ENCODE data around the gene OR5P2. TPM values are rescaled to one million over a fixed set of nuclear protein-coding genes. Genes with fewer than 3 reads are reported as not detected.

OR5P2 gene
- total RNA-seq, 1 experiment from 2014 or later = not detected

- no peak for DNase-seq
- Histone ChIP-seq H3K4me3 (no peak overlapping the region), H3K27ac (no peak overlapping the region), H3K4me1 (no peaks in the 10 kb centered on the region), H3K27me3 (no peaks in the 10 kb centered on the region), H3K36me3 (no peaks in the 10 kb centered on the region), H3K9me3 (replicated peaks) (no peaks in the 10 kb centered on the region)
Observed at GRCh38 chr11:7749456-7749855, 47.3 kb downstream of the OR5P2 start.

Other genes starting within 250 kb of the OR5P2 start
- gene CYB5R2, start 123.4 kb downstream of the OR5P2 start, total RNA-seq (2014; rRNA removed; shearing (Covaris generic)) = not detected in 2 replicates
- not detected in 2 replicates for gene OVCH2, start 90.5 kb downstream of the OR5P2 start, total RNA-seq (2014; rRNA removed; shearing (Covaris generic))
- not detected in 2 replicates for gene OR5P3, start 33.9 kb upstream of the OR5P2 start, total RNA-seq (2014; rRNA removed; shearing (Covaris generic))
- not detected in 2 replicates for gene OR10A6, start 134.3 kb upstream of the OR5P2 start, total RNA-seq (2014; rRNA removed; shearing (Covaris generic))
- not detected in 2 replicates for gene OR10A3, start 144.8 kb upstream of the OR5P2 start, total RNA-seq (2014; rRNA removed; shearing (Covaris generic))
- not detected in 2 replicates for gene NLRP10, start 168.5 kb upstream of the OR5P2 start, total RNA-seq (2014; rRNA removed; shearing (Covaris generic))
- gene EIF3F, start 190.4 kb upstream of the OR5P2 start, total RNA-seq (2014; rRNA removed; shearing (Covaris generic)) = 358 and 370 TPM in 2 replicates

Data from SJCRH30 (cell line).